GM23338 (cell line): ENCODE measurements around the gene PPM1H.

Experiments
- NANOG ChIP-seq: IDR thresholded peaks from 2 replicates; pipeline ENCODE4 v1.6.1; 2016; ENCODE audit warnings: antibody characterized with exemption, borderline replicate concordance
- POLR2AphosphoS5 ChIP-seq: IDR thresholded peaks from 2 replicates; pipeline ENCODE4 v1.6.1; 2016; ENCODE audit warnings: antibody characterized with exemption, low read depth
- ZNF114 ChIP-seq: fragments of 250-450 bp; sonication (Bioruptor Pico); IDR thresholded peaks from 2 replicates; pipeline ENCODE4 v1.5.0; 2020; ENCODE audit warnings: mild to moderate bottlenecking, moderate library complexity
- TF ChIP-seq, protein P1 (sequence below): IDR thresholded peaks from one replicate; pipeline ENCODE4 v1.6.1; 2018; ENCODE audit warnings: antibody characterized with exemption; ENCODE audit not compliant: unreplicated experiment
- TF ChIP-seq, protein P2 (sequence below), 2 experiments: fragments of 200-600 bp in 1 of 2; sonication (generic) in 1 of 2; conservative IDR thresholded peaks; 2 replicates each; pipeline versions ENCODE4 v1.5.1 to v1.6.1; 2016 to 2017; ENCODE audit warnings: antibody characterized with exemption in 2 of 2, low read depth in 2 of 2, mild to moderate bottlenecking in 2 of 2, moderate library complexity in 1 of 2

DNA sequence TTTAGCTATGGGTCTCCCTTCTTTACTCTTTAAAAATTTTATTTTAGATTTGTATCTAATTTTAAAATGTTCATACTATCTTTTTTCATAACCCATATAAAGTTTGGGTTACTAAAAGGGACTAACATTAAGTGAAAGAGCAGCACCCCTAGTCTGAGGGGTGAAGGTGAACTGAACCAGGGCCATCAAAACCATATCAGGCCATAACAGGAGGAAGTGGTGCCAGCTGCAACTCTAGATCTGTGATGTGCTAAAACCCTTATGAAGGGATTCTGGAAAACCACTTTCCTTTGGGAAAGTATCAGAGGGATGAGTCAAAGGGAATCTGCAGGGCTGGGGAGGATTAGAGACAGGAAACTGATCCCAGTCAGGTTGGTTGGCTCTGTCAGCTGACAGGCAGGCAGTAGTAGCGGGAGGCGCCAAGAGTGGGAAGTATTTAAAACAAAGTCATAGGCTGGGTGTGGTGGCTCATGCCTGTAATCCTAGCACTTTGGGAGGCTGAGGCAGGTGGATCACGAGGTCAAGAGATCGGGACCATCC is 162.5 kb downstream of the PPM1H start:
- TF ChIP-seq, protein P1, sequence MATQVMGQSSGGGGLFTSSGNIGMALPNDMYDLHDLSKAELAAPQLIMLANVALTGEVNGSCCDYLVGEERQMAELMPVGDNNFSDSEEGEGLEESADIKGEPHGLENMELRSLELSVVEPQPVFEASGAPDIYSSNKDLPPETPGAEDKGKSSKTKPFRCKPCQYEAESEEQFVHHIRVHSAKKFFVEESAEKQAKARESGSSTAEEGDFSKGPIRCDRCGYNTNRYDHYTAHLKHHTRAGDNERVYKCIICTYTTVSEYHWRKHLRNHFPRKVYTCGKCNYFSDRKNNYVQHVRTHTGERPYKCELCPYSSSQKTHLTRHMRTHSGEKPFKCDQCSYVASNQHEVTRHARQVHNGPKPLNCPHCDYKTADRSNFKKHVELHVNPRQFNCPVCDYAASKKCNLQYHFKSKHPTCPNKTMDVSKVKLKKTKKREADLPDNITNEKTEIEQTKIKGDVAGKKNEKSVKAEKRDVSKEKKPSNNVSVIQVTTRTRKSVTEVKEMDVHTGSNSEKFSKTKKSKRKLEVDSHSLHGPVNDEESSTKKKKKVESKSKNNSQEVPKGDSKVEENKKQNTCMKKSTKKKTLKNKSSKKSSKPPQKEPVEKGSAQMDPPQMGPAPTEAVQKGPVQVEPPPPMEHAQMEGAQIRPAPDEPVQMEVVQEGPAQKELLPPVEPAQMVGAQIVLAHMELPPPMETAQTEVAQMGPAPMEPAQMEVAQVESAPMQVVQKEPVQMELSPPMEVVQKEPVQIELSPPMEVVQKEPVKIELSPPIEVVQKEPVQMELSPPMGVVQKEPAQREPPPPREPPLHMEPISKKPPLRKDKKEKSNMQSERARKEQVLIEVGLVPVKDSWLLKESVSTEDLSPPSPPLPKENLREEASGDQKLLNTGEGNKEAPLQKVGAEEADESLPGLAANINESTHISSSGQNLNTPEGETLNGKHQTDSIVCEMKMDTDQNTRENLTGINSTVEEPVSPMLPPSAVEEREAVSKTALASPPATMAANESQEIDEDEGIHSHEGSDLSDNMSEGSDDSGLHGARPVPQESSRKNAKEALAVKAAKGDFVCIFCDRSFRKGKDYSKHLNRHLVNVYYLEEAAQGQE: no peak
- TF ChIP-seq POLR2AphosphoS5: no peak
- no peak for TF ChIP-seq NANOG
- TF ChIP-seq, protein P2, sequence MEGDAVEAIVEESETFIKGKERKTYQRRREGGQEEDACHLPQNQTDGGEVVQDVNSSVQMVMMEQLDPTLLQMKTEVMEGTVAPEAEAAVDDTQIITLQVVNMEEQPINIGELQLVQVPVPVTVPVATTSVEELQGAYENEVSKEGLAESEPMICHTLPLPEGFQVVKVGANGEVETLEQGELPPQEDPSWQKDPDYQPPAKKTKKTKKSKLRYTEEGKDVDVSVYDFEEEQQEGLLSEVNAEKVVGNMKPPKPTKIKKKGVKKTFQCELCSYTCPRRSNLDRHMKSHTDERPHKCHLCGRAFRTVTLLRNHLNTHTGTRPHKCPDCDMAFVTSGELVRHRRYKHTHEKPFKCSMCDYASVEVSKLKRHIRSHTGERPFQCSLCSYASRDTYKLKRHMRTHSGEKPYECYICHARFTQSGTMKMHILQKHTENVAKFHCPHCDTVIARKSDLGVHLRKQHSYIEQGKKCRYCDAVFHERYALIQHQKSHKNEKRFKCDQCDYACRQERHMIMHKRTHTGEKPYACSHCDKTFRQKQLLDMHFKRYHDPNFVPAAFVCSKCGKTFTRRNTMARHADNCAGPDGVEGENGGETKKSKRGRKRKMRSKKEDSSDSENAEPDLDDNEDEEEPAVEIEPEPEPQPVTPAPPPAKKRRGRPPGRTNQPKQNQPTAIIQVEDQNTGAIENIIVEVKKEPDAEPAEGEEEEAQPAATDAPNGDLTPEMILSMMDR (conservative IDR thresholded peaks at IDR 0.05; ENCODE audit: low read depth in 2 of 2): no peak
- no peak for TF ChIP-seq ZNF114 (CRISPR knock-in tag)
